Thoracic aorta endothelial cell (primary cell): ENCODE data around the gene GNG4. TPM values are rescaled to one million over a fixed set of nuclear protein-coding genes. Genes with fewer than 3 reads are reported as not detected.

Experiments used
- small RNA-seq: library from RNA; depleted of rRNA; stranded (forward); fragments of <200 nt; gene quantifications from one replicate; pipeline ENCODE3, GENCODE V24; 2012
- total RNA-seq: library from RNA; depleted of rRNA; stranded (reverse); fragments of >200 nt; gene quantifications from 2 replicates; pipeline ENCODE4 v1.2.3, GENCODE V29; 2012

Gene GNG4
- total RNA-seq: not detected in 2 replicates

GRCh38 chr1:235649368-235650163 is at the start of gene GNG4:
Gene GNG4, minus strand, starts transcription at chr1:235649784. Its CDS starts 65,946 bp downstream, at chr1:235583838.

GRCh38 chr1:235504122-235504493 is 145.5 kb downstream of the GNG4 start, which contains the start of gene B3GALNT2:
Gene B3GALNT2, minus strand, starts transcription at chr1:235504452. Its CDS starts 200 bp downstream, at chr1:235504252.

Small RNA genes lying within 50 kb of the gene (small RNA-seq; reads per million reads assigned to genes)
- not detected for gene MTCO3P46
- not detected for gene MTND4LP21

Other genes with a start within 250 kb of the GNG4 start
- 55.1 and 66.8 TPM in 2 replicates for gene B3GALNT2, start 145.3 kb downstream of the GNG4 start, total RNA-seq
- 16.5 and 17.0 TPM in 2 replicates for gene LYST, start 217.1 kb upstream of the GNG4 start, total RNA-seq